GM21786 (cell line): ENCODE measurements around the gene STX5.
"Not testable (repeated sequence)": the region's sequence is repeated elsewhere in the genome, so short reads cannot be mapped to it uniquely, and the experiment has no call there.

Experiments
- ATAC-seq: cut with Tn5 transposase; IDR thresholded peaks from one replicate; pipeline ENCODE4 v1.9.1; 2021; ENCODE audit not compliant: unreplicated experiment

Gene STX5

DNA sequence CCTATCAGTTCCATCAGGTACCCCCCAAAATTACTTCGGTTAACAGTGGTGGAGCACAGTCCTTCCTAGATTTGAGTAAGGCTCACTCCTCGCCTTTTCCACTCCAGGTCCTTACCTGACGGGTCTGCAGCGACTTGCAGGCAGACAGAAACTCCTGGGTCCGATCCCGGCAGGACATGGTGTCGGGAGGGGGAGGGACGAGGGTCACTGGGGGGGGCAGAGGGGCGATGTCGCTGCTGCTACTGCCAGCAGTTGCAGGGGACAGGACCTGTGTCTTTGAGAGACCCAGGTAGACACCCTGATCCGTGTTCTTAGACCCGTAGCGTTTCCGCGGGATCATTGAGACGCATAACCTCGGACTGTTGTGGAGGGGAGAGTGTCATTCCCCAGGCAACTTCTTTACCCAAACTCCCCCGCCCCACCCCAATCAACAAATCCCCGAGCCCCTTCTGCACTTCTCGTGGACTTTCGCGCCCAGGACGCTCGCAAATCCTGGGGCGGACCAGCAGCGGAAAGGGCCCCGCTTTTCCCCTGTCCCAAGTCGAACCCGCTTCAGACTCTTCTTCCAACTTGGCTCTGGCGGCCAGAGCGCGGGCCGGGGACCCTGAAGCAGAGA is 839 bp downstream of the STX5 start:
- peak; percentile 3 for ATAC-seq

- ATAC-seq: not testable (repeated sequence)
Observed at GRCh38 chr11:62828130-62828529, 3.7 kb downstream of the STX5 start.

DNA sequence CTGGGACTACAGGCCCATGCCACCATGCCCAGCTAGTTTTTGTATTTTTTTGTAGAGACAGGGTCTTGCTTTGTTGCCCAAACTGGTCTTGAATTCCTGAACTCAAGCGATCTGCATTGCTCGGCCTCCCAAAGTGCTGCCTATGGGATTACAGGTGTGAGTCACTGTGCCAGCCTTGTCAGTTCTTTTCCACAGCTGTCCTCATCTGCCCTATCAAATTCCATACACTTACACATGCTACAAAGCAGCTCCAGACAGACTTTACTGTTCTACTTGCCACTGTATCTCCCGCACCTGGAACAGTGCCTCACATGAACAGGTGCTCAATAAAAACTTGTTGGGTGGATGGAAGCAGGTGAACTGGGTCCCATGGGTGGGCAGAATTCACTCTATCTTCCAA is 8.2 kb downstream of the STX5 start:
- no peak for ATAC-seq

DNA sequence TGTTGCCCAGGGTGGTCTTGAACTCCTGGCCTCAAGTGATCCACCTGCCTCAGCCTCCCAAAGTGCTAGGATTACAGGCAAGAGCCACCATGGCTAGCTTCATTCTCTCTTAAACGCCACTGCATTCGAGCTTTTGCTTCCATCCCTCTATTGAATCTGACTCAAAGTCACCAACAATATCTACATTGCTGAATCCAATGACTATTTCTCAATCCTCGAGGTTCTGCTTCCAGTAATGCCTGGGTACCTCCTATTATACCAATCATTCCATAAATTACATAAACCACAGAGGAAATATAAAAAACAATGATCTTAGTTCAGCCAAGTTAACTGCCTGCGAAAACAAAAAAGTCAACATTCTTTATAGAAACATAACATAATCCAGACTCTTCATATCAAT is 14.7 kb downstream of the STX5 start:
- no peak for ATAC-seq

DNA sequence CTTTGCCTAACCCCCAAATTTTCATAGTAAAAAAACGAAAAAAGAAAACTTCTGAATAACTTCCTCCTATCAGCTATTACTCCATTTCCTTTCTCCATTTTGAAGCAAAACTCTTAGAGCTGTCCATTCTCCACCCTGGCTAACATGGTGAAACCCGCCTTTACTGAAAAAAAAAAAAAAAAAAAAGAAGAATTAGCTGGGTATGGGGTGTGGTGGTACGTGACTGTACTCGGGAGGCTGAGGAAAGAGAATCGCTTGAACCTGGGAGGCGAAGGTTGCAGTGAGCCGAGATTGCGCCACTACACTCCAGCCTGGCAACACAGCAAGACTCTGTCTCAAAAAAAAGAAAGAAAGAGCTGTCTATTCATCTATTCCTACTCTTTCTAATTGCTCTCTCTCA is 15.3 kb downstream of the STX5 start:
- no peak for ATAC-seq

- ATAC-seq: no peak
Observed at GRCh38 chr11:62811659-62812058, 20.2 kb downstream of the STX5 start.

DNA sequence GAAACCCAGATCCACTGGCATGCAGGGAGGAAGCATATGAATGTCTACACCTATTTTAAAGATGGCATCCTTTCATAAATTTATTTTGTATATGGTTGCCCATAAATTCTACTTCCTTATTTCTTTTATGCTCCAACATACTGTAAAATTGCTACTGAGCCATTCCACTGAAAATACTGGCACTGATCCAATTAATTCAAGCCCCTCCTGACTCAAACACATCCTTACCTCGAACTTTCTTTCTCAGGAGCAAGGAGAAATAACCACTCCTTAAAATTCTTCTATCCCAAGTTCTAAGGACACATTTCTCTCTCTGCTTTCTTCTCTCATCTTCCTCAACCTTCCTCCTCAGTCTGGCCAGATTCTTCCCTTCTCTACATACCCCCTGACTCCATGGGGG is 21.1 kb downstream of the STX5 start:
- no peak for ATAC-seq

GRCh38 chr11:62806611-62807121 is 25.2 kb downstream of the STX5 start:
- no peak for ATAC-seq

DNA sequence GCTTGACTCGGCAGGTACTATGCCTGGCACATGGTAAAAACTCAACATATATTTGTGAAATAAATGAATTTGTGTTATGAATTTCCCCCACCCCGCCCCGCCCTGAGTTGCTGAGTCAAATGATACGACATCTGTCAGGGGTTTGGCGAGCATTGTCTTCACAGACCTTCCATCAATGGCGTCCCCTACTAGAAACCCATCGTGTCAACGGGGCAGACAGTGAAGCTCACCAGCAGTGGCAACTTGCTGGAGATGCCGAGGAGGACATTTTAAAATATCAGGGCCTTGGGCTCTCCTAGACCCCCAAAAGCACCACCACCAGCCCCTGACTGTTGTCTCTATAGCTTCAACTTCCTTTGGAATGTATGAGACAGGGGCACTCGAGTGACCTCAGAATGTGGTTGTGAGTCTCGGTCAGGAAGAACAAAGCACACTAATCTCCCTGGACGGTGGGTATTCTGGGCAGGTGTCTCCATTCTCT is 25.9 kb downstream of the STX5 start:
- ATAC-seq: no peak

- ATAC-seq: peak; percentile 74
Observed at GRCh38 chr11:62805076-62805892, 26.6 kb downstream of the STX5 start, which contains the start of gene NXF1. NXF1 (minus strand) TSS chr11:62805440; CDS start chr11:62805356, 84 bp downstream.

DNA sequence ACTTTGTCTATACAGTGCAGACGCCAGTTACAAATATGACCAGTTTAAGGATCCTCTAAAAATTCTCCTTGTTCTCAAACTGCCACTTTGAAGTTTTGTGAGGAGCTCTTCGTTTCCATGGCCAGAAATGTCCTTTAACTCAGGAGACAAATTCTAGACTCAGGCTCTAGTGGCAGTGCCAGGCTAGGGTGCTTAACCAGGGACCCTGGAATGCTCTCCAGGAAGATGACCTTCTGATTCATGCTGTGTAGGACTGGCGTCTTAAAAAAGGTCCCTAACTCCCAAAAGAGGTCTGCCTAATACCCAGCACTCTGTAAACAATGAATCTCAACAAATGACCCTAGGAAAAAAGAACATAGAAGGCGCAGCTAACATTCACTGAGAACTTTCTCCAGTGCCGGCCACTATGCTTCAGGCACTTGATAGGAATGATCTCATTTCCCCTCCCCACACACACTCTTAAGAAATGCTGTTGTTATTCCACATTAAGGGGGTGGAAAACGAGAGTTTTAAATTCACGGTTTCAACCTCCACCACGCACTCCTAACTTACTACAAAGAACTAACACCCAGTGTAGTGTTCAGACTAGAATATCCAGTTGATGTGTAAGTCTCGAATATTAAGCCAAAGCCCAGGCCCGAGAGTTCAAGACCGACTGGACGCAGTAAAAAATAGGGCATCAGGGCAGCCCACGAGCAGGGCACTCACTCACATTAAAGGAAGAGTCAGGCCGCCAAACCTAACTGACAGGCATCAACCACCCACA is 27.4 kb downstream of the STX5 start:
- no peak for ATAC-seq

- ATAC-seq: no peak
Observed at GRCh38 chr11:62801071-62801470, 30.8 kb downstream of the STX5 start.

DNA sequence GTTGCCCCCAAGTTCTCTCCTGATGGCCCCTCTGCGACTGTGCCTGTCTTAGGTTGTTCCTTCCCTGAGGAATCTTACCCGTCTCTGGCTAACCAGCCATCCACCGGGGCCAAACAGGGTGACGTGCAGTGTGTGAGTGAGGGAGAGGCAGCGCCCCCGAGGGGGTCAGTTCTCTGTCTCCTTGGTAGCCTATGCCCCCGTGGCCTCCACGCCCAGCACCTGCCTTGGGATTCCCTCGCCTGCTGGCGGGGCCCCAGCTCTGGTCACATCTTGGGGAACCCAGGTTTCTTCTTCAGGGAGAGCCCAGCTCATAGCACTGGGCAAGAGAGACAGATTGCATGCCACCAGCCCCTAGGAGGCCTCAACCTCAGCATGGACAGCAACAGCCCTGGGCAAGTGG is 32.4 kb downstream of the STX5 start:
- ATAC-seq: no peak

DNA sequence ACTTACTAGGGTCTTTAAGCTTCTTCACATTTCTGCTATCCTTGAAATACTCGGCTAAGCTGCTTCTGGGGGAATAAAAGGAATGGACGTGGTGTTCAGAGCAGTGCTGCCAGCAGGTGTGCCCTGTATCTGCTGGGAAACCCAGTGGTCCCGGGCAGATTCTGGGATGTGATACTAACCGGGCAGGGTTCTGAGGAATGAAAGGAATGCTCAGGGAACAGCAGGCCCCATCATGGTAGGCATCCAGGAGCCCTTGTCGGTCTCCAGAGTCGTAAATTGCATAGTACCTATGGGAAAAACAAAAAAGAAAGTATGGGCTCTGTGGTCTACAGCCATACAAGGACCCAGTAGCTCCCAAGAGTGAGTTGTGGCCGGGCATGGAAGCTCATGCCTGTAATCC is 35.6 kb downstream of the STX5 start:
- ATAC-seq: no peak

DNA sequence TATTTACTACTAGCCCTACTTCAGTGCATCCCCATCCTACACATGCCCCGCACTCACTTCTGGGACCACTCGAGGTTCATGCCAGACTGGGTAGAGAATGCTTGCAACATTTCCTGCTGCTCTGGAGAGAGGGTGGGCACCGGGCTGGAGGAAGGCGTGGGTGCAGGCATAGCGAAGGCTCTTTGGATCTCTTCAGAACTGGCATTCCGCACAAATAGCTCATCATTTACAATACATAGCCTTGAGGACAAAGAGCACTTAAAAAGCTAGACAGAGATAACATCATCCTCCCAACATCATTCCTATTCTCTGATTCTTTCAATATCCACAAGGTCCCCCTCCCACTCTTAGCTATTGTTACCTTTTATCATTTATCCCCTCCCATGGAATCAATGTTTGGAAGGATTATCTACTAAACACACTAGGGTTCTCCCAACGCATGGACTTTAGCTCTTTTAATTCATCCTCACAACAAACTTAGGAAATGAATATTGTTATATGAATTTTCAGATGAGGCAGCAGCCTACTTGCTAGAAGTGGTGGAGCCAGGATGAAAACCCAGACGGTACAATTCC is 37.6 kb downstream of the STX5 start:
- ATAC-seq: no peak

DNA sequence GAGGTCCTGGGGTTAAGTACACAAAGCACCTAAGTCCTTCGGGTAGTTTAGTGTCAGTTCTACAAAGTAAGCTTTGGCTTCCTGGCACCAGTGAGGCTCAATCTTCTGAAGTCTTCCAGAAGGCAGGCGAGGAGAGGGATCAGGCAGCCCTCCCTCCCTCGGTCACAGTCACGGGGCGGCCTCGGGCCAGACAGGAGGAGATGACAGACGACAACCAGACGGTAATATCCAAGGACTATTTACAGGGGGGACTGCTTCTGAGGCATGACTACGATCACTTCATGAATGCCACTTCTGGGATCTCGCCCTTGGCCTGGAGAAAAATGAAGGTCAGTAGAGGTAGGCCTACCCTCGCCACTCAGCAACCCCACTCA is 39.7 kb downstream of the STX5 start:
- peak; percentile 3 for ATAC-seq

GRCh38 chr11:62791501-62792201 is 40.2 kb downstream of the STX5 start, which contains the start of gene TMEM223:
TMEM223 (minus strand) TSS chr11:62792006; CDS start chr11:62791994, 12 bp downstream.
- peak; percentile 68 for ATAC-seq

DNA sequence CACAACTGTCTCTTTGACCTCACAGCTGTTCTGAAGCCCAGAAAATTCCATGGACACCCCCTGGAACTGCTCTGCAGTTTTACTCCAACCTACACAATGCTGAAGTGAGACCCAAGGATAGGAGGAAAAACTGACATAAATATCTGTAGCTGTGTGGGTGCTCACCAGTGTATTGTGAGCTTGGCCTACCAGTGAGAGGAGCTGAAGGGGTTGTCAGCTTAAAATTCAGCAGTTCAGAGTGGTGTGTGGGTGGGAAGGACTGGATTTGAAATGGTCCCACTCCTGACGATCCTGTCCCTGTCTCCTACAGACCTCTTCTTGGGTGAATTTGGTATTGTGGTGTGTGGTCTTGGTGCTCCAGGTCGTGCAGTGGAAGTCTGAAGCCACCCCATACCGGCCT is 42.3 kb downstream of the STX5 start:
- no peak for ATAC-seq

- ATAC-seq: no peak
Observed at GRCh38 chr11:62788991-62789390, 42.9 kb downstream of the STX5 start.

- peak; percentile 76 for ATAC-seq
Observed at GRCh38 chr11:62787005-62787759, 44.7 kb downstream of the STX5 start, which contains the start of gene TMEM179B. TMEM179B (plus strand) TSS chr11:62787402; CDS start chr11:62787432, 30 bp downstream.
